ENCODE measurements around the gene SCFD2. TPM values are rescaled to one million over a fixed set of nuclear protein-coding genes. Genes with fewer than 3 reads are reported as not detected.
A peak's percentile ranks its signal among the peaks of the same experiment; 100 is the strongest.

The SCFD2 gene
- total RNA-seq, 1 donor from 2014 or later = 18.6 TPM

DNA sequence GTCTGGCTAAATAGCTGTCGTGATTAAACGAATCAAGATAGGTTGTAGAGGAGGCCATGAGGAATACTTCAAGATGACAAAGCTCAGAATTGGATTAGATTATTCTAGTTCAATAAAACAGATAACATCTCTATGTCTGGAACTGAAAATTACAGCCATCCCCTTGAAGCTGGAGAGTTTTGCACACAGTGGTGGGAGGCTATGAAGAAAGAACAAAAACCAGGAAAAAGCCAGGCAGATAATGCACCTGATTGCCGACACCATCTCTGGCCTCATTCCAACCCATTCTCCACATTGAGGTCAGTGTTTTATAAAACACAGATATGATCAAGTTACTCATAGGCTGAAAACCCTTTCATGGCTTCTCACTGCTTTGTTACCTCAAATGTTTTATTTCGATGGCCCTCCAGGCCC is 315.5 kb downstream of the SCFD2 start:
- Mint-ChIP-seq H3K36me3 (ENCODE audit: low read depth) (no peaks in the 10 kb centered on the region), H3K4me3 (no peak overlapping the region), H3K4me1 (peaks cover 3% of the 10 kb centered on the region), H3K9me3 (no peaks in the 10 kb centered on the region), H3K27ac (ENCODE audit: unreplicated experiment) (peak overlapping the region; percentile 57), H3K27me3 (ENCODE audit: low read depth) (no peaks in the 10 kb centered on the region)
- TF ChIP-seq, protein P1, sequence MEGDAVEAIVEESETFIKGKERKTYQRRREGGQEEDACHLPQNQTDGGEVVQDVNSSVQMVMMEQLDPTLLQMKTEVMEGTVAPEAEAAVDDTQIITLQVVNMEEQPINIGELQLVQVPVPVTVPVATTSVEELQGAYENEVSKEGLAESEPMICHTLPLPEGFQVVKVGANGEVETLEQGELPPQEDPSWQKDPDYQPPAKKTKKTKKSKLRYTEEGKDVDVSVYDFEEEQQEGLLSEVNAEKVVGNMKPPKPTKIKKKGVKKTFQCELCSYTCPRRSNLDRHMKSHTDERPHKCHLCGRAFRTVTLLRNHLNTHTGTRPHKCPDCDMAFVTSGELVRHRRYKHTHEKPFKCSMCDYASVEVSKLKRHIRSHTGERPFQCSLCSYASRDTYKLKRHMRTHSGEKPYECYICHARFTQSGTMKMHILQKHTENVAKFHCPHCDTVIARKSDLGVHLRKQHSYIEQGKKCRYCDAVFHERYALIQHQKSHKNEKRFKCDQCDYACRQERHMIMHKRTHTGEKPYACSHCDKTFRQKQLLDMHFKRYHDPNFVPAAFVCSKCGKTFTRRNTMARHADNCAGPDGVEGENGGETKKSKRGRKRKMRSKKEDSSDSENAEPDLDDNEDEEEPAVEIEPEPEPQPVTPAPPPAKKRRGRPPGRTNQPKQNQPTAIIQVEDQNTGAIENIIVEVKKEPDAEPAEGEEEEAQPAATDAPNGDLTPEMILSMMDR (conservative IDR thresholded peaks at IDR 0.05) = no peak
- DNase-seq (ENCODE audit: low read depth, low spot score) = no peak

DNA sequence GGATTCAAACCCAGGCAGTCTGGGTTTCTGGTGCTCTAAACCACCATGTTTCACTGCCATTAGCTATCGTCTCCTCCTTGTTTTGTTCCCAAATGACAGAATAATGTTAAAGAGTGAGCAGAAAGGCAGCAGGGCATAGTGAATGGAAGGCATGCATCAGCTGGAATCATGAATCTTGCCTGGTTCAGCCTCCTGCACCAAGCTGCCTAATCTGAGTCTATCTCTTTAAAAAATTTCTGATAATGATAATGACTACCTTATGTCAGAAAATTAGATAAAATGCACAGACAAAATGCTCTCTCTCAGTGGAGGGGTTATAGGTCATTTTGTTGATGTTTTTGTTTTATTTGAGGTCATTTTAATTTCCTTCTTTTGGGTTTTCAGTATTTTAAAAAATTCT is 316.3 kb downstream of the SCFD2 start:
- Mint-ChIP-seq H3K27ac (ENCODE audit: unreplicated experiment) (no peak overlapping the region), H3K27me3 (ENCODE audit: low read depth) (no peaks in the 10 kb centered on the region)

DNA sequence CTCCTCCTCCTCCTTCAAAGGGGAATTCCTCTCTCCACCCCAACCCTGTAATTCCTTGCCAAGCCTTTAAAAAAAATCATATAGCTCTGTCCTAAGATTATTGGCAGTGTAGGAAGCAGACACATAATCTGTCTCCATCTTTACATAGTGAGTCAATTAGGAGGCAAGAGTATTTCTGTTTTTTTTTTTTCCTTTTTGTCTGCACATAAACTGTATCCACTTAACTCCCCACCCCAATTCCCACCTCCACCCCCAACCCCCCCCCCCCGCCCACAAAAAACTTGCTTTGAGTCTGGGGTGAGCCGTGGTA is 321.3 kb downstream of the SCFD2 start:
- Mint-ChIP-seq H3K4me1 (peaks cover 12% of the 10 kb centered on the region), H3K27me3 (ENCODE audit: low read depth) (no peaks in the 10 kb centered on the region), H3K27ac (ENCODE audit: unreplicated experiment) (no peak overlapping the region), H3K9me3 (no peaks in the 10 kb centered on the region), H3K4me3 (no peak overlapping the region), H3K36me3 (ENCODE audit: low read depth) (no peaks in the 10 kb centered on the region)
- no peak for DNase-seq (ENCODE audit: low read depth, low spot score)
- TF ChIP-seq, protein P1 (conservative IDR thresholded peaks at IDR 0.05) = no peak

More for the DNA sequence above, 316.3 kb downstream of the SCFD2 start:
- Mint-ChIP-seq H3K4me1 (peaks cover 2% of the 10 kb centered on the region), H3K4me3 (no peak overlapping the region), H3K36me3 (ENCODE audit: low read depth) (no peaks in the 10 kb centered on the region), H3K9me3 (no peaks in the 10 kb centered on the region)
- no peak for DNase-seq (ENCODE audit: low read depth, low spot score)
- TF ChIP-seq, protein P1 (conservative IDR thresholded peaks at IDR 0.05) = no peak

DNA sequence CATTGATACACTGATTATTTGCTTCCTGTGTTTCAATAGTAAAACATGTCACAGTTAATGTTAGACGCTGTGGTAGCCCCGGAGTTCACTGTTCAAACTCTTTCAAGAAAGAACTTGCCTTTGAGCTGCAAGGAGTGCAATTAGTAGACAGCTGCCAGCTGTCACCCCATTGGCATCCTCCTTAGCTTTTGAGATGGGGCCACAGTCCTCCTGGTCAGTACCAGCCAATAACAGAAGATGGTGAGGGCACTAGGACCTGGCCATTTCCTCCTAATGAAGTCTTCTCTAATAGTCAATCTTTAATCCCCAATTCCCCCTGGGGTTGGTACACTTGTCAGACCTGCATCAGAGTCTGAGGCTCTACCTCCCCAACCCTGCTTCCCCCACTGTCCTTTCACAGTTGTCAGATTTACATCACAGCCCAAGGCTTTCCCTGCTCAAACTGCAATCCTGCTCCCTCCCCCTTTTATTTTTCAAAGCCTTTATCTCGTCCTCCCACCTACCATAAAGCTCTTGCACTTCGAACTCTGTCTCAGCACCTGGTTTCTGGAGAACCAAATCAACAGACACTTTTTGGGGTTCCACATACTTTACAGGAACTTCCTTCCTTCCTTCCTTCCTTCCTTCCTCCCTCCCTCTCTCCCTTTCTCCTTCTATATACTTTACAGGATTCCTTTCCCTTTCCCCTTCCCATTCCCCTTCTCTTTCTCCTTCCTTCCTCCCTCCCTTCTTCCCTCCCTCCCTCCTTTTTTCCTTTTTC is 321.8 kb downstream of the SCFD2 start:
- Mint-ChIP-seq H3K9me3 (no peaks in the 10 kb centered on the region), H3K4me3 (no peak overlapping the region), H3K27me3 (ENCODE audit: low read depth) (no peaks in the 10 kb centered on the region), H3K36me3 (ENCODE audit: low read depth) (no peaks in the 10 kb centered on the region), H3K4me1 (peaks cover 12% of the 10 kb centered on the region), H3K27ac (ENCODE audit: unreplicated experiment) (no peak overlapping the region)
- TF ChIP-seq, protein P1 (conservative IDR thresholded peaks at IDR 0.05) = no peak
- no peak for DNase-seq (ENCODE audit: low read depth, low spot score)

DNA sequence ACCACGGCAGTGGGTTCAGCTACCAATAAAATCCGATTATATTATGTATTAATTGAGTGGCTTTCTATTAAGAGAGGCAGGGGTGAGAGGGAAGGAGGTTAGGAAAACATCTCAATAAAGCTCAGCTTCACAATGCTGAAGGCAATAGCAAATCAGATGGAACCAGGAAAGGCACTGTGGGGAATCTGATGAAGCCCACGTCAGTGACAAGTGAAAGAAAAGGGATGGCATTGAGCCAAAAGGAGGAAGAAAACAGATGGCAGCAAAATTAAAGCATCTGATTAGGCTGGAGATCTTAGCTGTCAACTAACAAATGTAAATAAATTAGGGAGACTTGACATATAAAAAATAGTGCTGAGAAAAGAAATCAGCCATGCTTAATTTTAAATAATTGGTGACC is 322.8 kb downstream of the SCFD2 start:
- TF ChIP-seq, protein P1 (conservative IDR thresholded peaks at IDR 0.05) = no peak
- H3K9me3 Mint-ChIP-seq = no peaks in the 10 kb centered on the region
- H3K27me3 Mint-ChIP-seq (ENCODE audit: low read depth) = no peaks in the 10 kb centered on the region
- no peak for DNase-seq (ENCODE audit: low read depth, low spot score)
- no peak overlapping the region for H3K27ac Mint-ChIP-seq (ENCODE audit: unreplicated experiment)
- no peak overlapping the region for H3K4me3 Mint-ChIP-seq
- H3K4me1 Mint-ChIP-seq = peaks cover 12% of the 10 kb centered on the region
- H3K36me3 Mint-ChIP-seq (ENCODE audit: low read depth) = no peaks in the 10 kb centered on the region
